T-helper 2 cell treated with Interferon-gamma antibody and Interleukin-4, amounts not matched to agents 100 ng/mL and 5 ng/mL, for 36 hours (primary cell): ENCODE results near the gene C12orf43. TPM values are rescaled to one million over a fixed set of nuclear protein-coding genes. Genes with fewer than 3 reads are reported as not detected.

Source experiments
- total RNA-seq: library from RNA; stranded (reverse); gene quantifications from 2 replicates; pipeline ENCODE4 v1.2.3, GENCODE V29; 2022

C12orf43 gene
- total RNA-seq, 1 donor from 2014 or later = 26.1 TPM

Other genes with a start within 250 kb of the C12orf43 start
- gene SPPL3, start 112.1 kb downstream of the C12orf43 start, total RNA-seq = 29.6 and 33.8 TPM in 2 replicates
- gene HNF1A, start 37.9 kb downstream of the C12orf43 start, total RNA-seq = not detected in 2 replicates
- gene OASL, start 22.8 kb upstream of the C12orf43 start, total RNA-seq = 10.5 and 10.6 TPM in 2 replicates
- 15.1 and 15.8 TPM in 2 replicates for gene P2RX7, start 116.4 kb upstream of the C12orf43 start, total RNA-seq
- 45.5 and 47.0 TPM in 2 replicates for gene P2RX4, start 193.6 kb upstream of the C12orf43 start, total RNA-seq